GM12874 (cell line): Measurements from ENCODE around the gene NIN.

Experiments
- TF ChIP-seq, protein P1 (sequence below): IDR thresholded peaks from 2 replicates; pipeline ENCODE4 v1.5.1; 2011; ENCODE audit warnings: low read depth, mild to moderate bottlenecking, control low read depth, low read length, moderate library complexity; ENCODE audit not compliant: insufficient read depth

NIN gene

DNA sequence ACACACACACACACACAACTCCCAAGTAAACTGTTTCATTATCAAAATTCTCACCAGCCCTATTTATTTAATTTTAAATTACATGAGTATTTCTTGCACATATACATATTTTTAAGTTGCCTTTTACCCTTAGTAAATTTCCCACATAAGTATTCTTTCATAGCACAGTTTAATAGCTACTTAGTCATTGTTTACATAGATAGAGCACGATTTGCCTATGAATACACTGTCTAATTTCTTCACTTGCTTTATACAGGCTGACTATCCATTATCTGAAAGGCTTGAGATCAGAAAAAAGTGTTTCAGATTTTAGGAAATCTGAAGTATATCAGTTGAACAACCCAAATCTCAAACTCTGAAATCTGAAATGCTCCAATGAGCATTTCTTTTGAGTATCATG lies 30.9 kb downstream of the NIN start:
- TF ChIP-seq, protein P1, sequence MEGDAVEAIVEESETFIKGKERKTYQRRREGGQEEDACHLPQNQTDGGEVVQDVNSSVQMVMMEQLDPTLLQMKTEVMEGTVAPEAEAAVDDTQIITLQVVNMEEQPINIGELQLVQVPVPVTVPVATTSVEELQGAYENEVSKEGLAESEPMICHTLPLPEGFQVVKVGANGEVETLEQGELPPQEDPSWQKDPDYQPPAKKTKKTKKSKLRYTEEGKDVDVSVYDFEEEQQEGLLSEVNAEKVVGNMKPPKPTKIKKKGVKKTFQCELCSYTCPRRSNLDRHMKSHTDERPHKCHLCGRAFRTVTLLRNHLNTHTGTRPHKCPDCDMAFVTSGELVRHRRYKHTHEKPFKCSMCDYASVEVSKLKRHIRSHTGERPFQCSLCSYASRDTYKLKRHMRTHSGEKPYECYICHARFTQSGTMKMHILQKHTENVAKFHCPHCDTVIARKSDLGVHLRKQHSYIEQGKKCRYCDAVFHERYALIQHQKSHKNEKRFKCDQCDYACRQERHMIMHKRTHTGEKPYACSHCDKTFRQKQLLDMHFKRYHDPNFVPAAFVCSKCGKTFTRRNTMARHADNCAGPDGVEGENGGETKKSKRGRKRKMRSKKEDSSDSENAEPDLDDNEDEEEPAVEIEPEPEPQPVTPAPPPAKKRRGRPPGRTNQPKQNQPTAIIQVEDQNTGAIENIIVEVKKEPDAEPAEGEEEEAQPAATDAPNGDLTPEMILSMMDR = no peak

DNA sequence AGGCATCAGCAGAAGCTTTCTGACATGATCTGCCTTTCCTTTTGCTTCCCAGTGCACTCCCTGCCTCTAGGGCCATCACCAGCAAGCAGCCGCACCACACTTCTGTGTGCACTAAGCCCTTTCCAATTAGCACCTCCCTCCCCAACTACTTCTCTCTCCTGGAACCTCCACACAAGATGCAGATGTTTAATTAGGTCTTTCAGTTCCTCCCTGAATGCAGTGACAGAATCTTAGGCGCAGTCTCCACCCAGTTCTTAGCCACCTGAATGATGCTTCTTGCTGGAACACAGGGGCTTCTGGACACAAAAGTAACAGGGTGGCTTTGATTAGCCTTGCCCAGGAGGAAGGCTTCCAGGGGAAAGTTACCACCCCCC lies 32.9 kb downstream of the NIN start:
- TF ChIP-seq, protein P1 = no peak

DNA sequence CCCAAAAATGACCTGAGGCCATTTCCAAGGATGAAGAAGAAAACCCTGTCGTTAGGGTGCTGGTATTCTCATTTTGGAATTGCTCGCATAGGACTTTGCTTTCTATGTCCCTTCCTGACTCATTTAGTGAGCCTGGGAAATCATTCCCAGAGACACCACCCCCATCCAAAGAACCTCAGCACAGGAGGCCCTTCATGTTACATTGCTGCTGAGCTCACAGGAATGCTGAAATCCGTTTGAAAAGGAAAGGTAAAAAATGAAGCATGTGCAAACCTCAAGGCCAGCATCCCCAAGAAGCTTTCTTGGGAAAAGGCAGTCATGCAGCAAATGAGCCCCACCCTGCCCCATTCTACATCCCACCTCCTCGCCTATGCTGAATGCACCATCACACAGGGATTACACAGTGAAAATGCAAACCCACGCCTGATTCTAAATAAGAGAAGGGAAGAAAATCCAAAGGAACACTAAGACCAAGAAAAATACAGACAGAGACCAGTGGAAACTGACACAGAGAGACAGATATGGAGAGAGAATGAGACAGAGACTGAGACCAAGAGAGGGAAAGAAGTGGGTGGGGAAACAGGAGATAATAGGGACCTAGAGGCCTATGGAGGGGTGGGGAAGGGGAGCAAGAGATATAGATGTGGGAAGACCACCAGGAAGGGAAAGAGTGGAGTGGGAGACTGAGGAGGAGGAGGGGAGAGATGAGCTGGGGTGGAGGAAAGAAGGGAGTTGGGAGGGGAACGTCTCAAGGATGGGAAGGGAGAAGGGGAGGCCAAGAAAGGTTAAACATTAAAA lies 33.5 kb downstream of the NIN start:
- TF ChIP-seq, protein P1 = no peak

DNA sequence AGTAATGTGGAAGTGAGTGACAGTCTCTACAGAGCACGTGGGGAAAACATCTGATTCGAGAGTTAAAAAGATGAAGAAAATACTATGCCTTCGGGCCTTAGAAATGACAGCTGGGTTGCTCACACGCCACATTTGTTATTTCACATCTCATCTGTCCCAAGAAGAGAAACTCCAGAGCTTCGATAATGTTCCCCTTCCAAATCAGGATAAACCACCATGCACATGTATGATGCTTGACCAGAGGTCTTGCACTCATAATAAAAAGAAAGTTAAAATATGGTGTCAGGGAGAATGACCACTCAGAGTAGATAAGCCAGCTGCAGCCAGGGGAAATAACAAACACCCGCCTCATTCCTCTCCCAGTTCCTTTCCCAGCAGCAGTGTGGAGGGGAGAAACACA lies 34.6 kb downstream of the NIN start:
- TF ChIP-seq, protein P1 = no peak

DNA sequence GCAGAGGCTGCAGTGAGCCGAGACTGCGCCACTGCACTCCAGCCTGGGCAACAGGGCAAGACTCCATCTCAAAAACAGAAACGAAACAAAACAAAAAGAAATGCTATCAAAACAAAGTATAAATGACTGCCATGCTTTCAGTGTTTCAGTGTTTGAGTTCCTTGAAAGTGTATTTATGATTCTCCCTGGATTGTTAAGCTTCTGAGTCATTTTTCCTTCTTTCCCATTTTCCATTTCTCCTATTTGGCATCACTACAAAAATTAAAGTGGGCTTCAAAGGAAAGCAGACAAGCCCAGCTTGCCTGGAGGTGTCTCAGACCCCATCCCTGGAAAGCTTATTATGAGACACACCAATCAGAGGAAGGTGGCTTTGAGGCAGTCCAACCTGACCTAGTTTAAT lies 35.1 kb downstream of the NIN start:
- TF ChIP-seq, protein P1 = no peak

DNA sequence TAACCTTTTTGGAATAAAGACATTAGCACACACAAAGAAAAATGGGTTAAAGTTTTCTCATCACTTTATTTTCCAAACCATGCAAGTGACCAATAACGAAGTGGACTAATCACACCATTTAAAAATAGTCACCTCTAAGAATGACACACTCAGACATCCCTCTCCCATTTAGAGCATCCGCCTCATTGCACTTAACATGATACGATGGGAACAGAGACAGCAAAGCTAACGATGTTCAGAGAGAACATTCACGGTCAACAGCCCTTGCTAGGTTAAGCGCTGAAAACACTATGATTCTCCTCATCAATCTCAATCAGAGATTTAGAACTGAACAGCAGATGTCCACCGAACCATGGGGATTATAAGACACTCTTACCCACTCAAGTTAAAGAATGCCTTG lies 35.8 kb downstream of the NIN start:
- TF ChIP-seq, protein P1 = no peak

DNA sequence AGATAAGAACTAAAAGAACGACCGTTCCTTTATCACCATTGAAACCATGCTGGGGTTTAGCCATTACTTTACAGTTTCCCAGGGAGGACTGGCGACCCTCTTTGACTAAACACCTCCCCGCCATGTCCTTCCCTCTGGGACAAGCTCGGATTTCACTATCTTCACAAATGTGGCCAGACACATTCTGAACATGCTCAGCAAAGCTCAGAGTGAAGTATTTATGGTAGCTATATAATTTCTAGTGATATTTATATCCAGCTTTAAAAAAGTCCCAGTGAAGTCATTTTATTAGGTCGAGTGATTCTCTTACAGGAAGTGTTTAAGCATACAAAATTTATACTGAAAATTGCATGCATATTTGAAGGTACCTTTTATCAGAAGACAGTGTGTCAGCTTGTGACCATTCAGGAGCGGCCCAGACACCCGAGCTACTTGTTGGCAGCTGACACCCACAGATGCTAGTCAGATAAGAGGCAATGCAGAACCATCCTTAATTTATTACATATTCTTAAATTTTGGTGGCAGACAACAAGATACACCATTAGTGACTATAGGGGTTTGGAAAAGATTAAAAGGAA lies 36.8 kb downstream of the NIN start:
- TF ChIP-seq, protein P1 = no peak
